Measurements from ENCODE around the gene TNFAIP8L2.

TNFAIP8L2 gene

DNA sequence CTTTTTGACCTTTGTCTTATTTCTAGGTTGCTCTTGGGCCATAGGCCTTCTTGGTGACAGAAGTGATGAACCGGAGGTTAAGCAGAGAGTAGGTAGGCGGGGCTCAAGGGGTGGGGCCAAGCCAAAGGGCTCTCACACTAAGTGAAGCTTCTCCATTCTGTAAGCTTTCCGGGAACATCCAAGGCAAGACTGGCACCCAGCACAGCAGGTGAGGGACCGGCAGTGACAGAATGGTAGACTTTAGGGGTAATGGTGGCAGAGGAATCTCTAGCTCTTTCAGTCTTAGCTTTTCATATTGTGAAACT is at the start of gene TNFAIP8L2:
TNFAIP8L2 (plus strand) TSS at position 135 of the 305 bp plus-strand sequence. CDS start 2,049 bp downstream, outside the sequence.
- no peak for DNase-seq (ENCODE audit: low spot score)

DNA sequence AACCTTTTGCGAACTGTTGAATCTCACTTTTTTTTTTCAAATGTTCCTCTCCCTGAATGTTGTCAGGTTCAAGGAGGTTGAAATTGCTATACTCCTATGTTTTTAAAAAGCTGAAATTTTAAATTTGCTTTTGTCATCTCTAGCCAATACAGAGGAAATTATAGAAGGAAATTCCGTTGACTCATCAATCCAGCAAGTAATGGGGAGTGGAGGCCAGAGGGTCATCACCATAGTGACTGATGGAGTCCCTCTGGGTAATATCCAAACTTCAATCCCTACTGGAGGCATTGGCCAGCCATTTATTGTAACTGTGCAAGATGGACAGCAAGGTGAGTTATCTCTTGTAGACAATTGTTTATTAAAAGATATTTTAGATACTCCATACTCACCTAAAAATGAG is 49.6 kb upstream of the TNFAIP8L2 start:
- peak; percentile 30 for DNase-seq (ENCODE audit: low spot score)

DNA sequence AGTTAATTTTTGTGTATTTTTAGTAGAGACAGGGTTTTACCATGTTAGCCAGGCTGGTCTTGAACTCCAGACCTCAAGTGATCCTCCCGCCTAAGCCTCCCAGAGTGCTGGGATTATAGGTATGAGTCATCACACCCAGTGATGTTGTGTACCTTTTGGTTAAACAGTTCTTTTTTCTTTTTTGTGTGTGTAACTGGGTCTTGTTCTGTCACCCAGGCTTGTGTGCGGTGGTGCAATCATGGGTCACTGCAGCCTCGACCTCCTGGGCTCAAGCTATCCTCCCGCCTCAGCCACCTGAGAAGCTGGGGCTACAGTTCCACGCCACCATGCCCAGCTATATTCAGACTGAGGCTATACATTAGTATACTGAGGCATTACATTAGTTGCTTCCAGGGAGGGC is 48.1 kb upstream of the TNFAIP8L2 start:
- no peak for DNase-seq (ENCODE audit: low spot score)

DNA sequence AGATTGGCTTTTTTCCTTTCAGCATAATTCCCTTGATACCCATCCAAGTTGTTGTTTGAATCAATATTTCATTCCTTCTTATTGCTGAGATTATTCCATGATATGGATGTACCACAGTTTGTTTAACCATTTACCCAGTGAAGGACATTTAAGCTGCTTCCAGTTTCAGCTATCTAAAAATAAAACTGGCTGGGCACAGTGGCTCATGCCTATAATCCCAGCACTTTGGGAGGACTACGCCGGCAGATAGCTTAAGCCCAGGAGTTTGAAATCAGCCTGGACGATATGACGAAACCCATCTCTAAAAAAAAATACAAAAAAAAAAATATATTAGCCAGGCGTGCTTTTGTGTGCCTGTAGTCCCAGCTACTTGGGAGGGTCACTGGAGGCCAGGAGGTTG is 42.6 kb upstream of the TNFAIP8L2 start:
- no peak for DNase-seq (ENCODE audit: low spot score)

DNA sequence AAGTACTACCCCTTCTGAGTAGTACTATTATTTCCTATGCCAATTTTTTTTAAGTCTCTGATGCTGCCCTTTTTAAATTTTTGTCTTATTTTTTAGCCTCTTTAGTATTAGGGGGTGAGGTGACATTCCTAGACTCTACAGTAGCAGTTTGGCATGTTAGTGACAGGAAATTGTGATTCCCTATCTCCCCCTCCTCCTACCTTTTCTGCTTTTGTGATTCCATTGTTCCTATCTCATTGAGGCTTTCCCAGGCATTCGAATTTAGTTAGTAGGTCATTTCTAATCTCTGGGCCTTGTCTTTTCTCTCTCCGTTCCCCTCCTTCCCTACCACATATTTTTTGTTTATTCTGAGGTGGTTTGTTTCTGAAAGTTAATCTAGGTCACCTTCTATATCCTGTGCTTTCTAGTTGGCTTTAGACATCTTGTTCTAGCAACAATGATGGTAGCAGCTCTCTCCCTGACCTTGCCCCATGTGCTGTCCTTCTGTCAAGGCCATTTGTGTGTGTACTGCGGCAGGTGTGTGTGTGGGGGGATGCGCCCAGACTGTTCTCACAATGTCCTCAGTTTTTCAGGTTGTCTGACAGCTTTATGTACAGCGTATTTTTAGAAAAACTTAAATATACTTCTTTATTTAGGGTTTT is 31.6 kb upstream of the TNFAIP8L2 start:
- DNase-seq (ENCODE audit: low spot score): no peak

DNA sequence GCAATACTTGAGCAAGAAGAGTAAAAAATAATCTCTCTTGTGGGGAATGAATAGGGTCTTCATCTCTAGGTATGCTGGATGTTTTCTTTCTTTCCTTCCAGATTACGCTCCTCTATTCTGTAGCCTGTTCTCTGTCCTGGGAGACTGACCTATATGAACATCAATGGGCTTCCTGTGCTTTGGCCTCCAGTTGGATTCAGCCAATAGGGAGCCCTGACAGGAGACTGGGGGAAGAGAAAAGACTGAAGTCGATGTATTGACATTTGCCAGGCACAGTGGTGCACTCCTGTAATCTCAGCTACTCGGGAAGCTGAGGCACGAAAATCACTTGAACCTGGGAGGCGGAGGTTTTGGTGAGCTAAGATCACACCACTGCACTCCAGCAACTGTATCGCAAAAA is 27.6 kb upstream of the TNFAIP8L2 start:
- no peak for DNase-seq (ENCODE audit: low spot score)

DNA sequence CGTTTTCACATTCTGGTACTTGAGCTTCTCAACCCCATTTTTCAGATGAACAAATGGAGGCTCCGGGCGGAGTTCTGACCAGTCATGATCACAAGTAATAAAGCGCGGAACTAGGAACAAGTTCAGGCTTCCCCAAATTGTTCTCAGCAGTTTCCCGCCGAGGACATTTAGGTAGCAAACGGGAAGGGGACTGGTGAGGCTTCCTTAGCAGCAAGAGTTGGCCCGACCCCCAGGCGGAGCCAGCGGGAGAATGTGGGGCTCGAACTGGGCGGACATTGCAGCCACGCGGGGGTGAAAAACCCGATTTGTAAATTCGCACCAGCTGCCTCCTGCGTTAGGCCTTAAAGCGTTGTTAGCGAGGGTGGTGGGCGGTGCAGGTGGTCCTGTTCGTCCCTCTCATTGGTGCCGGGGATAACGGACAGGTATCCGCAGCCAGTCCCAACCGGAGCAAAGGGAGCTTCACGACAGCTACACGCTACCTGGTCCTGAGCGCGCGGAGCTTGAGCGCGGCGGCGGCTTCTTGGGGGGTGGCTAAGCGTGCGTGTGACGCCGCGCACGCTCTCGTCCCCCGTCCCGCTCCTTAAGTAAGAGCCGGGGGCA is 25.4 kb upstream of the TNFAIP8L2 start:
- peak; percentile 90 for DNase-seq (ENCODE audit: low spot score)

DNA sequence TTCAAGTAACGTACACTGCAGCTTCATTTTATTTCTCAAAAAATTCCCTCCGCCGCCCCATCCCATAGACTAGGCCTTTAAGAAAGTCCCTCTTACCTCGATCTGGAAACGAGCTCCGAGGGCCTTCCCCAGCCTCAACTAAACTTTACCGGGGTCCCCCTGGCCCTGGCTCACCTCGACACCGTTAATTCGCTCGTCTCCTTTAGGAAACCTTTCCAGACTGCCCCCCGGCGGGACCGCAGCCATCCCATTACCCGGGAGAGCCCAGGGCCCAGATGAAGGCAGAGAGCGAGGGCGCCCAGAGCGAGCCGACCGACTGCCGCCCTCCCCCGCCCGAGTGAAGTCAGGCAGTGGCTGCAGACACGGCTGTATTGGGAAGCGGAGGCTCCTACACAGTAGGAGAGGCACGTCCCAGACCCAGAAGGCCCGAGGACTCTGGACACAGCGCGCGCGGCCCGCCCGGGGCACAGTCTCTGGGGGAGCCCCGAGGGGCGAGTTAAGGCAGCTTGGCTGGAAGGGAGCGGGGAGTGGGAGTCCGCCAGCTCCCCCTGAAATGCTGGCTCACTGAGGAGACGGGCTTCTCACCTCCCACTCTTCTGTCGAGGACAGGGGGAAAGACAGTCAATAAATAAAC is 24.6 kb upstream of the TNFAIP8L2 start:
- peak; percentile 51 for DNase-seq (ENCODE audit: low spot score)

DNA sequence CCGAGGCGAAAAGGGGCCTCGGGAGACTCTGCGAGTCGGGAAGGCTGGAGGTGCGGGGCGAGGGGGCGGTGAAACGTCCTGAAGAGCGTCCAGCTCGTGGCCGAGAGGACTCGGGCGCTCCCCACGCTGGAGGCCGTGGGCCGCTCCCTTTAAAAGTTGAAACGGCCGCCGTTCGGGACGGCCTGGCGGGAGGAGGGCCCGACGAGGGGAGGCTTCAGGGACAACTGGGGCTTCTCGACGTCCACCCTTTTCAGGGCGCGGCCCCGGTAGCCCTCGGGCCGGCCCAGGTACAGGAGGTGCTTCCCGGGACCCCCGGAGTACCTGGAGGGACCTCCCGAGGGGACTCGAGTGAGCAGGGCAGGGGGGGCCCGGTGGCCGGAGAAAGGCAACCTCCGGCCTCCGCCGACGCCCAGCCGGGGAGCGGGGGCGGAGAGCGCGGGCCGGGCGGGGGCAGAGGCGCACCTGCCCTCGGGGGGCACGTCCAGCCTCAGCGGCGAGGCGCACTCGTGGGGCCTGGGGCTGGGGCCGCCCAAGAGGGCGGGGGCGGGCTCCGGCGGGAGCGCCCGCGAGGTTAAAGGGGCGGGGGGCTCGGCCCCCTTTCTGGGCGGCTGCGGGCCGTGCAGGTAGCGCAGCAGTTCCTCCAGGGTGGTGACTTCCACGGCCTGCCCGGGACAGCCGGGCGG is 24.0 kb upstream of the TNFAIP8L2 start:
- DNase-seq (ENCODE audit: low spot score): no peak

DNA sequence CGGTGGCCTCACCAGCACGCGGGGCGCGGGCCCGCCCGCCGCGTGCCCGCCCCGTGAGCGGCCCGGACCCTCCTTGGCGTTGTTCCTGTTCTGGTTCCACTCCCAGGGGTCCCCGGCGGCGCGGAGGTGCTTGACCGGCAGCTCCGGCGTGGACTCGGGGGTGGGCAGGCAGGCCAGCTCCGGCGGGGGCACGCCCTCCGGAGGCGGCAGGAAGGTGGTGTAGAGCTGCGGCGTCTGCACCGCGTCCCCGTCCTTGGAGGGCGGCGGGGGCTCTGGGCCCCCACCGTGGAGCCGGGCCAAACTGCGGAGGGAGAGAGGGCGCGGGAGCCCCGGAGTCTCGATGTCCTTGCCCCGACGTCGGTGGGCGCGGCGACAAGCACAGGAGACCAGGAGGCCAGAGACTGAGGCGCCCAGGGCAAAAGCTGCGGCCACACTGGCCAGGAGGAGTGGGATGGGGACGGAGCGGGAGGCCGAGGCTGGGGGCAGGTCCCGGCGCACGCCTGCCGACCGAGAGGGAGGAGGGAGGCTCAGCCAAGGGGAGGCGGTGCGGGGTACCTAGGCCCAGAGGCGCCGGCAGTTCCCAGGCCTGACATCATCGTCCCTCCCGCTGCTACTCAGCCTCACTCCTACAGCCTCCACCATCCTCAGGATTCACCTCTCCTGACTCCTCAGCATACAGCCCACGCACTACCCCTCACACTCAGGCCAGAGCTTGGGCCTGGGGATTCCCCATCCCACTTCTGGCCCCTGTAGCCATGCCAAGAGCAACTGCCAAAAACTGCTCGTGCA is 23.2 kb upstream of the TNFAIP8L2 start:
- DNase-seq (ENCODE audit: low spot score): no peak

DNA sequence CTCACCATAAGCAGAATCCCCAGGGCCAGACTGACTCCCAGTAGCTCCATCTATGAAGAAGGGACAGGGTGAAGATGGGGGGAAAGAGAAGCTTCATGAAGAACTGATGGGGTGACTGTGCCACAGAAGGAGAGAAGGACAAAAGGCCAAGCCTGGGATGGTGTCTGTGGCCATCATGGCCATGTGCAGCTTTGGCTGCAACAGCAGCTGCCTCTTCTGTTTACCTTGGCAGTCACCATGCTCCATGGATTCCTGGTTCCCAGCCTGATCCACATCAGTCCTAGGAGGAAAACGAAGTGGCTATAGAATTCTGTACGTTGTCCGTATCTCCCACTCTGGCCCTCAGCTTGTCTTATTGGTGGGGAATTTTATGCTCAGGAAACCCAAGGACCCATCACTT is 22.1 kb upstream of the TNFAIP8L2 start:
- DNase-seq (ENCODE audit: low spot score): no peak

DNA sequence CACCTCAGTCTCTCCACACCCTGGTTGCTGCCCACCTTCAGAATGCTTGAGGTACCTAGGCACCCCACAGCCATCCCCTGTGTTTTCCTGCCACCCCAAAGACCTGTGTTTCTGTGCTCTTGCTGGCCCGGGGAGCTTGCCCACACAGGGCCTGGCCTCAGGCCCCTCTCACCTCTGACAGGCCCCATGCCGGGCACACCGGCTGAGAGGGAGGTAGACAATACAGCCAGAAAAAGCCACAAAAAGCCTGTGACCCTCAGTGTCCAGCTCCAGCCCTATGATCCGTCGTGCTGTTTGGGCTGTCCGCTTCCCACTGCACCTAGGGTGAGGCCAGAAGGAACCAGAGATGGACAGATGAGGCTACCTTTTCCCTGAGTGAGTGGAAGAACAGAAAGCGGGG is 21.5 kb upstream of the TNFAIP8L2 start:
- DNase-seq (ENCODE audit: low spot score): no peak

DNA sequence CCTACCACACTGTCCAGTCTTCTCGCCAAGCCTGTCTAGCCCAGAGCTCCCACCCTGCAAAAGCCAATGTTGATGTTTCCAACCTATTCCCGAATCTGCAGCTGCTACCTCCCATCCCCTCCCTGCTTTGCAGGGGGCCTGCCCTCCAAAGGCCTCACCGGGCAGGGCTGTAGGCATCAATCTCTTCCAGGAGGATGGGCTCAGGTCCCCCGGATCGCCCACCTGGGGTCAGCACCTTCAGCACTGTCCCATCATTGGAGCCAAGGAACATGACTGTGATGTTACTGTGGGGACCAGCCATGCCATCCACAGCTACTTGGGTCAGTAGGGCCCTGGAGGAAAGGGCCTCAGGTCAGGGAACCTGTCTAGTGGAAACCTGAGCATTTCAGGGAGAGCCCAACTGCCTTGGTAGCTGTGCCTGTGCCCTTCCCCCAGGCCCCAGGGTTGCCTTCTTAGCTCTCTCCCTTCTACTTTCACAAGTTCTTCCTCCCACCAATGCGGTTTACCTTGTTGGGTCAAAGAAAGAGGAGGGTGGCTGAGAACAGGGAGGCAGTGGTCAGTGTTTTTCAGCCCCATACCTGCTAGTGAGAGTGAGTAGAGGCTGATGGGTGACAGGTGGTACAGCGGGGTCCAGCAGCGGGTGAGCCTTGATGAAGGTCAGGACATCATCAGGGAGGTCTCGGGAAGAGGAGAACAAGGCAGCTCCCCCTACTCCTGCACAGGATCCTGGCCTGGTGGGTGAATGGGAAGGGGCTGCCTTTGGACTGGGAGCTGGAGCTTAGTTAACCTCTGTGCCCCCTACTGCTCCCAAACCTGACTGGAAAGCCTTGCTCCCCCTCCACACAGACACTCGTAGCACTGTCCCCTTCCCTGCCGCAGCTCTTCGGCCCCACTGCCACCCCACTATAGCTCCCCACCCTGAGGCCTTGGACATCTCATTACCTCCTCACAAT is 20.7 kb upstream of the TNFAIP8L2 start:
- DNase-seq (ENCODE audit: low spot score): no peak

DNA sequence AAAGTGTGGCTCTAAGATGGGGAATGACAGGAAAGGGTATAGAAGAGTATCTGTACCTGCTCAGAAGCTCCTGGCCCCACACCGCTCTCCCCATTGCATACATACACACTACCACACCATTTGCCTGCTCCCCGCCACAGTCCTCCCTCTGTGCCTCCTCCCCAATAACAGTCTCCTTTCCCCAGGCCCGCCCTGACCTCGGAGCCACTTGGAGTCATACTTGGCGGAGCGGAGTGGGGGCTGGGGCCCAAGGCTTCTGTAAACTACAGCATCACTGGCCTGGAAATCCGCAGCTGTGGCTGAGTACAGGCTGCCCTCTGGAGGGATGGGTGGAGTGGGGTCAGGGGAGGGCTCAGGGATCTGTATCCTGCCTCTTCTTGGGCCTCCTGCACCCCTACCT is 18.7 kb upstream of the TNFAIP8L2 start:
- no peak for DNase-seq (ENCODE audit: low spot score)

DNA sequence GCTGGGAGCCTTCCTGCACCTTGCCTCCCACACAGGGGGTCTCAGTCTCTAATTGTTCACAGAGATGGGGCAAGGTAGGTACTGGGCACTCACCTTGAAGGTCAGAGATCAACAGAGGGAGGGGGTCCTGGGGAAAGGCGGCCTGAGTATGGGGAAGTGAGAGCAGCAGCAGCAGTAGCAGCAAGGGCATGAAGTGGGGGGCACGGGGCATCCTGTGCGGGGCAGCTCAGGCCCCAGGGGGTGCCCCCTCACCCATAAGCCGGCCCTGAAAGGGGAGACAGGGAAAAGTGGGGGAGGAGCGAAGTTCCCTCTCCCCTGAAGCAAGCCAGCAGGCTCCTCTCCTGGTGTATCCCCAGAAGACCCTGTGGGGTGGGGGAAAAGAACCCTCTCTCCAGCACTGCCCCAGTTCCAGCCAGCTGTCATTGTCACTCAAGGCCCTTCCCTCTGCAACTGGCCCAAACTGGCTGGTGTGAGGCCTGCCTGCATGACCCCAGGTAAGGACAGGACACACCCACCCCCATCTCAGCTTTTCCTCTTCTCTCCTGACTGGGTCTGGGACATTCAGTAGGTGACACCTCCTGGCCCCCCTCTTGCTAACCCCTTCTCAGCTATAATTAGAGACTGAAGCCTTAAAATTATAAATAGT is 13.9 kb upstream of the TNFAIP8L2 start:
- DNase-seq (ENCODE audit: low spot score): no peak

DNA sequence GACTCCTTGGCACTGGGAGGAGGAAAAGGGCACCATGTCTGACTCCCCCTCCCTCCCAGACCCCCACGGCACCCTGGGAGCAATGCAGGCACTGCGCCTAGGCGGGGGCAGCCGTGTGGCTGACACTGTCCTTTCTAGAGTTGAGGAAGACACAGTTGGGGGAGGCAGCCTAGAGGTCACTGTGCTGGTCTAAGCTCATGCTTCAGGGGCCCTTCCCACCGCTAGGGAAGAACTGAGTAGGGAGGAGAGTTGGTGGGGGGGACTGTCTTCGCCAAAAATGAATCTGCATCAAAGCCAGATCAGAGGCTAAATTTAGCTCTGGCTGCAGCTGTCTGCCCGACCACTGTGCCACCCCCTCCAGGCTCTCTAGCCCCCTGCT is 13.4 kb upstream of the TNFAIP8L2 start:
- no peak for DNase-seq (ENCODE audit: low spot score)

DNA sequence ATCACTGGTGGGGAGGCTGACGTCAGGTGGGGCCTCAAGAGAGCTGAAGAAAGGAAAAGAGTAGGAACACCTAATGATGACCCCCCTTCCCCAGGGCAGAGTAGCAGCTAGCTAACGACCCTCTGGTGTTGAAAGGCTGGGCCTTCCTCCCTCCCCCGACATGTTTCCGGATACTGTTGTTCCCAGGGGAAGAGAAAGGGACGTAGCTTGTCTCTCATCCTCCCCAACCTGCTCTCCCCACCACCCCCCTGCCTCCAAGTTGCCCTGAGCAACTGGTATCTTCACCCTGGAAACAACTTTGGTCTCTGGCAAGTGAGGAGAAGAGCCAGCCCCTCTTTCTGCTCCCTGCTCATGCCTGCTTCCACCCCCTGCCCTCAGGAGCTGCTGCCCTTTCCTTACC is 12.5 kb upstream of the TNFAIP8L2 start:
- no peak for DNase-seq (ENCODE audit: low spot score)

DNA sequence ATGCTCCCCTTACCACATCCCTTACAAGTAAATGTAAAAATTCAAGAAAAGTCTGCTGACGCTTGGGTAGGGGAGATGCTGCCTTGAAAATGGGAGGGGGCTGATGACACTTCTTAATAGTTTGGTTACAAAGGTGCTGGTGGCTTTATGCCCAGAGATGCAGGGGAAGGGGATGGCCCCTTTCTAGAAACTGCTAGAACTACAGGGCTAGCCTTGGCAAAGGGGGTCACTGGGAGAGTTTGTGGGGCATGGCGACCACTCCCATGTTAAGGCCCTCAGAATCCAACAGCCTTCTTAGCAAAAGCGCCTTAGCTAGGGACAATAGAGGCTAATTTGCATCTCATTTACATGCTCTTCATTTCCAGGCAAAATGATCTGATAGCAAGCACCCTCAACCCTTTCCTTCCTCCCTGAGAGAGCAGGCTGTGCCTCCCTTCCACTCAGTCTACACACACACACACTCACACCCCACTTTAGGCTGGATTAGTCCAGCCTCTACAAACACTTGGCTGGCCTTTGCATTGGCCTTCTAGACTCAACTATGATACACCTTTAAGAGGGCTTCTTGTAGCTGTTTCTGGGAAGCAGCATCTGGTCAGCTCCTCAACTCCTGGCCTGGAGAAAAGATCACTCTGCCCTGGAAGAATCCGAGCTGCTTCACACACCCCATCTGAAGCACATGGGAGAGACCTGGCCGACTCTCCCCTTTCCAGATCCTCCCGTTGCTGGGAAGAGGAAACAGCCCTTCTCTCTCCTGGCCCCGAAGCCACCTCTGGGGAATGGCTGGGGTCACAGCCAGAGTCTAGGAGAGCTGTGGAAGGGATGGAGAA is 11.8 kb upstream of the TNFAIP8L2 start:
- DNase-seq (ENCODE audit: low spot score): no peak

DNA sequence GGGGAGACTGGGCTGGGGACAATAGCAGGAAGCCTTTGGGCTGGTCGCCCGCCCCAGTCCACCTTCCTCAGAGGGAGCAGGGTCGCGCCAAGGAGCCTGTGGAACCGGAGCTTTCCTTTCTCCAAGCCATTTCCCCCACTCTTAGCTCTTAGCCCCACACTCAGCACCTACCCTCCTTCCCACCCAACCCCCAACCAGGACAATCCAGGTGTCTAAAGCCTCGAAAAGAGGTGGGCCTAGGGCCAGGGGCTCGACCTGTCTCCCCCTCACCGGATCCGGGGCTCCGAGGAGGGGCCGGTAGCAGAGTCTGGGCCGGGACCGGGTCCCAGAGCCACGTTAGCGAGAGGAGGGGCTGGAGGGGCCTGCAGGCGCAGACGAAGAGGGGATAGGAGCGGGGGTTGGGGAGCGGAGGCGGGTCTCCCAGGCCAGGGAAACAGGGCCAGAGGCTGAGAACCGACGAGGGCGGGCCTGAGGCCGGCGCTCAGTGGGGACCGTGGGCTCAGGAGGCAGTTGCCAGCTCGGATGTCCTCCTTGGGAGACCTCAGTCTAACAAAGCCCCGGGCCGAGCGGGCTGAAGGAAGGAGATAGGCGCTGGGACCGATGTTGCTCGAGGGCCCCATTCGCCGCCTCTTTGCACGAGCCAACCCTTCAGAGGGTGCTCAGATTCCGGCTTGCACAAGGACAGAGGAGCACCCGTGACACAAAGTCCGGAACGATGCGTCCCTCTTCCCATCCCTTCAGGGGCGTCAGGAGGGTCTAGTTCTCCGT is 11.0 kb upstream of the TNFAIP8L2 start:
- peak; percentile 35 for DNase-seq (ENCODE audit: low spot score)
